Liver (tissue), 9 donors: ENCODE measurements around the gene TTLL13. TPM values are rescaled to one million over a fixed set of nuclear protein-coding genes. Genes with fewer than 3 reads are reported as not detected.

Source experiments
- DNase-seq: peaks from one replicate; pipeline ENCODE4 v3.0.0-alpha.2; 2017; ENCODE audit warnings: low spot score
- H3K27ac ChIP-seq, 2 donors: one replicate each; pipeline ENCODE4 v1.7.0; 2013; ENCODE audit warnings: inconsistent platforms in 2 of 2, low read length in 2 of 2, control low read depth in 1 of 2, low read depth in 1 of 2, mild to moderate bottlenecking in 1 of 2
- H3K27me3 ChIP-seq, 4 donors: one replicate each; pipeline versions ENCODE4 v1.6.1 to v1.7.0; 2013; ENCODE audit warnings: low read length in 3 of 4, inconsistent platforms in 1 of 4, mild to moderate bottlenecking in 1 of 4, moderate library complexity in 1 of 4; ENCODE audit not compliant: control insufficient read depth in 4 of 4, insufficient read depth in 4 of 4
- H3K36me3 ChIP-seq, 4 donors: one replicate each; pipeline versions ENCODE4 v1.6.1 to v1.7.0; 2013; ENCODE audit warnings: low read length in 3 of 4, mild to moderate bottlenecking in 3 of 4, low read depth in 1 of 4, moderate library complexity in 1 of 4; ENCODE audit not compliant: control insufficient read depth in 4 of 4, insufficient read depth in 3 of 4
- H3K4me1 ChIP-seq, 4 donors: one replicate each; pipeline versions ENCODE4 v1.6.1 to v1.7.0; 2013; ENCODE audit warnings: low read length in 3 of 4, mild to moderate bottlenecking in 3 of 4, moderate library complexity in 1 of 4; ENCODE audit not compliant: control insufficient read depth in 4 of 4, insufficient read depth in 4 of 4
- H3K4me3 ChIP-seq, 3 donors: one replicate each; pipeline versions ENCODE4 v1.6.1 to v1.7.0; 2013; ENCODE audit warnings: low read length in 3 of 3, control low read depth in 1 of 3, low read depth in 1 of 3, mild to moderate bottlenecking in 1 of 3
- H3K9ac ChIP-seq, 2 donors: one replicate each; pipeline ENCODE4 v1.7.0; 2013; ENCODE audit warnings: low read length in 2 of 2, mild to moderate bottlenecking in 2 of 2, moderate library complexity in 2 of 2, control low read depth in 1 of 2, low read depth in 1 of 2
- H3K9me3 ChIP-seq, 4 donors: one replicate each; pipeline versions ENCODE4 v1.6.1 to v1.7.0; 2013; ENCODE audit warnings: low read length in 3 of 4; ENCODE audit not compliant: control insufficient read depth in 4 of 4
- EGR1 ChIP-seq, 2 donors: IDR thresholded peaks; 2 replicates each; pipeline ENCODE4 v1.6.1; 2016 to 2018; ENCODE audit warnings: antibody characterized with exemption in 2 of 2, low read depth in 2 of 2
- FOXA1 ChIP-seq: IDR thresholded peaks from 2 replicates; pipeline ENCODE4 v1.6.1; 2016; ENCODE audit warnings: antibody characterized with exemption
- GABPA ChIP-seq, 2 donors: IDR thresholded peaks in 1 of 2; conservative IDR thresholded peaks in 1 of 2; 2 replicates each; pipeline ENCODE4 v1.6.1; 2016; ENCODE audit warnings: antibody characterized with exemption in 2 of 2, mild to moderate bottlenecking in 1 of 2, moderate library complexity in 1 of 2
- HNF4A ChIP-seq, 2 donors: conservative IDR thresholded peaks; 2 replicates each; pipeline ENCODE4 v1.6.1; 2016; ENCODE audit warnings: antibody characterized with exemption in 2 of 2, mild to moderate bottlenecking in 2 of 2
- HNF4G ChIP-seq: IDR thresholded peaks from 2 replicates; pipeline ENCODE4 v1.6.1; 2016; ENCODE audit warnings: antibody characterized with exemption
- JUND ChIP-seq, 2 donors: IDR thresholded peaks; 2 replicates each; pipeline ENCODE4 v1.6.1; 2016; ENCODE audit warnings: antibody characterized with exemption in 2 of 2
- NR2F2 ChIP-seq: IDR thresholded peaks from 2 replicates; pipeline ENCODE4 v1.6.1; 2016; ENCODE audit warnings: antibody characterized with exemption
- RXRA ChIP-seq, 2 donors: IDR thresholded peaks; 2 replicates each; pipeline ENCODE4 v1.6.1; 2017 to 2018; ENCODE audit warnings: antibody characterized with exemption in 2 of 2, mild to moderate bottlenecking in 1 of 2
- SP1 ChIP-seq: IDR thresholded peaks from 2 replicates; pipeline ENCODE4 v1.6.1; 2018; ENCODE audit warnings: antibody characterized with exemption, mild to moderate bottlenecking
- TAF1 ChIP-seq: conservative IDR thresholded peaks from 2 replicates; pipeline ENCODE4 v1.6.1; 2016; ENCODE audit warnings: antibody characterized with exemption, mild to moderate bottlenecking
- YY1 ChIP-seq: IDR thresholded peaks from 2 replicates; pipeline ENCODE4 v1.6.1; 2016; ENCODE audit warnings: antibody characterized with exemption, mild to moderate bottlenecking
- WGBS: extraction: QIAGEN DNeasy Blood & Tissue Kit; methylation state at CpG from one replicate; pipeline ENCODE4 v1.1.7; 2013; 5-methylcytosine and 5-hydroxymethylcytosine counted together
- polyA plus RNA-seq, 2 donors: library from polyadenylated mRNA; stranded (reverse) in 1 of 2; unstranded in 1 of 2; fragments of 200-250 nt in 1 of 2; fragments of >200 nt in 1 of 2; fragmentation: Nextera tagmentation in 1 of 2; extraction: Ambion mirVana in 1 of 2; gene quantifications; one replicate each; pipeline versions ENCODE4 v1.2.1 to v1.2.3, GENCODE V29; 2013 to 2015
- total RNA-seq, 2 donors: library from RNA; depleted of rRNA; stranded (reverse); fragments of >200 nt; gene quantifications; one replicate each; pipeline ENCODE4 v1.2.3, GENCODE V29; 2014
- TF ChIP-seq, protein P1 (sequence below): IDR thresholded peaks from 2 replicates; pipeline ENCODE4 v1.6.1; 2016; ENCODE audit warnings: antibody characterized with exemption, mild to moderate bottlenecking
- TF ChIP-seq, protein P2 (sequence below): IDR thresholded peaks from 2 replicates; pipeline ENCODE4 v1.6.1; 2016; ENCODE audit warnings: antibody characterized with exemption
- TF ChIP-seq, protein P3 (sequence below): IDR thresholded peaks from 2 replicates; pipeline ENCODE4 v1.6.1; 2016; ENCODE audit warnings: antibody characterized with exemption
- donor health status: healthy.
- donor health status: healthy.
- donor health status: healthy.
- donor health status: healthy.
- donor health status: healthy.

TTLL13 gene
- total and polyA plus RNA-seq, 4 donors, result 0.08 to 0.17 TPM; not detected in 2

DNA sequence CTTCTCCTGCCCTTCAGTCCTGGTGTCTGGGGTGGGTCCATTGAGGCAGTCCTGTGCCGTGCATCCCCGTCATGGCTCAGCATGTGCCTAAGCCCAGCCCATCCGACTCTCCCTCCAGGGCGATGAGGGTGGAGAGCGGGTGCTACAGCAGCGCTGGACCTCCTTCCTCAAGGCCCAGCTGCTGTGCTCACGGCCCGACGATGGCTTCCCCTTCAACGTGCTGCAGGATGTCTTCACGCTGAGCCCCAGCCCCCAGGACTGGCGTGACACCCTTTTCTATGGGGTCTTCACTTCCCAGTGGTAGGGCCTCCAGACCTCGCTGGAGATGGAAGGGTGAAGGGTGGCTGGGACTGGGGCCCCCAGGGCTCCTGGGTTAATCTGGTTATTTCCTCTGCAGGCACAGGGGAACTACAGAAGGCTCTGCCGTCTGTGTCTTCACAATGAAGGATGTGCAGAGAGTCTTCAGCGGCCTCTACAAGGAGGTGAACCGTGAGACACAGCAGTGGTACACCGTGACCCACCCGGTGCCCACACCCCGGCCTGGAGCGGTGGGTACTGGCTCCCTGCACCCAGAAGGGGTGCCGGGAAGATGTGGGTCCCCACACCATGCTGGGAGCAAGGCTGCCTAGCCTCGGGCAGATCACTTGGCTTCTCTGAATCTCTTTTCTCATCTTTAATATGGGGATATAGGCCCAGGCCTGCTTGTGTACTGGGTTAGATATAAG is 25.8 kb upstream of the TTLL13 start (continued):
- TF ChIP-seq, protein P1, sequence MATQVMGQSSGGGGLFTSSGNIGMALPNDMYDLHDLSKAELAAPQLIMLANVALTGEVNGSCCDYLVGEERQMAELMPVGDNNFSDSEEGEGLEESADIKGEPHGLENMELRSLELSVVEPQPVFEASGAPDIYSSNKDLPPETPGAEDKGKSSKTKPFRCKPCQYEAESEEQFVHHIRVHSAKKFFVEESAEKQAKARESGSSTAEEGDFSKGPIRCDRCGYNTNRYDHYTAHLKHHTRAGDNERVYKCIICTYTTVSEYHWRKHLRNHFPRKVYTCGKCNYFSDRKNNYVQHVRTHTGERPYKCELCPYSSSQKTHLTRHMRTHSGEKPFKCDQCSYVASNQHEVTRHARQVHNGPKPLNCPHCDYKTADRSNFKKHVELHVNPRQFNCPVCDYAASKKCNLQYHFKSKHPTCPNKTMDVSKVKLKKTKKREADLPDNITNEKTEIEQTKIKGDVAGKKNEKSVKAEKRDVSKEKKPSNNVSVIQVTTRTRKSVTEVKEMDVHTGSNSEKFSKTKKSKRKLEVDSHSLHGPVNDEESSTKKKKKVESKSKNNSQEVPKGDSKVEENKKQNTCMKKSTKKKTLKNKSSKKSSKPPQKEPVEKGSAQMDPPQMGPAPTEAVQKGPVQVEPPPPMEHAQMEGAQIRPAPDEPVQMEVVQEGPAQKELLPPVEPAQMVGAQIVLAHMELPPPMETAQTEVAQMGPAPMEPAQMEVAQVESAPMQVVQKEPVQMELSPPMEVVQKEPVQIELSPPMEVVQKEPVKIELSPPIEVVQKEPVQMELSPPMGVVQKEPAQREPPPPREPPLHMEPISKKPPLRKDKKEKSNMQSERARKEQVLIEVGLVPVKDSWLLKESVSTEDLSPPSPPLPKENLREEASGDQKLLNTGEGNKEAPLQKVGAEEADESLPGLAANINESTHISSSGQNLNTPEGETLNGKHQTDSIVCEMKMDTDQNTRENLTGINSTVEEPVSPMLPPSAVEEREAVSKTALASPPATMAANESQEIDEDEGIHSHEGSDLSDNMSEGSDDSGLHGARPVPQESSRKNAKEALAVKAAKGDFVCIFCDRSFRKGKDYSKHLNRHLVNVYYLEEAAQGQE, result no peak
- TF ChIP-seq RXRA (IDR thresholded peaks at IDR 0.05) (no peak), HNF4A (conservative IDR thresholded peaks at IDR 0.05) (no peak), TAF1 (no peak), JUND (IDR thresholded peaks at IDR 0.05) (no peak), SP1 (no peak)

DNA sequence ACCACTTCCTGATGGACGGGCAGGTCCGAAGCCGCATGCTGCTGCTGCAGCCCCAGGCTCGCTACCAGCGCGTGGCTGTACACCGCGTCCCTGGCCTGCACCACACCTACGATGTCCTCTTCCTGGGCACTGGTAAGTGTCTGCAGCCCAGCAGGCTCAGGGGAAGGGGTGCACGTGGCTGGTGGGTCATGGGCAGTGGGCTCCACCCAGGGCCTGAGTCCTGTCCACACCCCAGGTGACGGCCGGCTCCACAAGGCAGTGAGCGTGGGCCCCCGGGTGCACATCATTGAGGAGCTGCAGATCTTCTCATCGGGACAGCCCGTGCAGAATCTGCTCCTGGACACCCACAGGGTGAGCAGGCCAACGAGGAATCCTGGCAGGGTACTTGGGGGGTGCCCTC is 24.3 kb upstream of the TTLL13 start:
- H3K27me3 ChIP-seq, result no peaks in the 10 kb centered on the region
- no peak for TF ChIP-seq FOXA1
- TF ChIP-seq, protein P2, sequence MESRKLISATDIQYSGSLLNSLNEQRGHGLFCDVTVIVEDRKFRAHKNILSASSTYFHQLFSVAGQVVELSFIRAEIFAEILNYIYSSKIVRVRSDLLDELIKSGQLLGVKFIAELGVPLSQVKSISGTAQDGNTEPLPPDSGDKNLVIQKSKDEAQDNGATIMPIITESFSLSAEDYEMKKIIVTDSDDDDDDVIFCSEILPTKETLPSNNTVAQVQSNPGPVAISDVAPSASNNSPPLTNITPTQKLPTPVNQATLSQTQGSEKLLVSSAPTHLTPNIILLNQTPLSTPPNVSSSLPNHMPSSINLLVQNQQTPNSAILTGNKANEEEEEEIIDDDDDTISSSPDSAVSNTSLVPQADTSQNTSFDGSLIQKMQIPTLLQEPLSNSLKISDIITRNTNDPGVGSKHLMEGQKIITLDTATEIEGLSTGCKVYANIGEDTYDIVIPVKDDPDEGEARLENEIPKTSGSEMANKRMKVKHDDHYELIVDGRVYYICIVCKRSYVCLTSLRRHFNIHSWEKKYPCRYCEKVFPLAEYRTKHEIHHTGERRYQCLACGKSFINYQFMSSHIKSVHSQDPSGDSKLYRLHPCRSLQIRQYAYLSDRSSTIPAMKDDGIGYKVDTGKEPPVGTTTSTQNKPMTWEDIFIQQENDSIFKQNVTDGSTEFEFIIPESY, result no peak
- TF ChIP-seq YY1, result no peak
- no peak for TF ChIP-seq SP1
- no peak for TF ChIP-seq EGR1 (IDR thresholded peaks at IDR 0.05; ENCODE audit: low read depth in 2 of 2)
- no peak for TF ChIP-seq GABPA (IDR thresholded peaks at IDR 0.05 in 1 of 2, conservative IDR thresholded peaks at IDR 0.05 in 1 of 2)
- TF ChIP-seq HNF4G, result no peak
- no peak for TF ChIP-seq RXRA (IDR thresholded peaks at IDR 0.05)
- H3K9ac ChIP-seq, result no peak overlapping the region
- peaks cover 28 to 66% (median 50%) of the 10 kb centered on the region in 4 donors for H3K36me3 ChIP-seq
- 95% methylated on average over 17 of the region's 17 CpGs for WGBS
- H3K9me3 ChIP-seq, result no peaks in the 10 kb centered on the region
- no peak for DNase-seq
- no peak overlapping the region for H3K4me3 ChIP-seq
- peaks cover 1 to 22% (median 14%) of the 10 kb centered on the region in 4 donors for H3K4me1 ChIP-seq
- no peak overlapping the region for H3K27ac ChIP-seq

DNA sequence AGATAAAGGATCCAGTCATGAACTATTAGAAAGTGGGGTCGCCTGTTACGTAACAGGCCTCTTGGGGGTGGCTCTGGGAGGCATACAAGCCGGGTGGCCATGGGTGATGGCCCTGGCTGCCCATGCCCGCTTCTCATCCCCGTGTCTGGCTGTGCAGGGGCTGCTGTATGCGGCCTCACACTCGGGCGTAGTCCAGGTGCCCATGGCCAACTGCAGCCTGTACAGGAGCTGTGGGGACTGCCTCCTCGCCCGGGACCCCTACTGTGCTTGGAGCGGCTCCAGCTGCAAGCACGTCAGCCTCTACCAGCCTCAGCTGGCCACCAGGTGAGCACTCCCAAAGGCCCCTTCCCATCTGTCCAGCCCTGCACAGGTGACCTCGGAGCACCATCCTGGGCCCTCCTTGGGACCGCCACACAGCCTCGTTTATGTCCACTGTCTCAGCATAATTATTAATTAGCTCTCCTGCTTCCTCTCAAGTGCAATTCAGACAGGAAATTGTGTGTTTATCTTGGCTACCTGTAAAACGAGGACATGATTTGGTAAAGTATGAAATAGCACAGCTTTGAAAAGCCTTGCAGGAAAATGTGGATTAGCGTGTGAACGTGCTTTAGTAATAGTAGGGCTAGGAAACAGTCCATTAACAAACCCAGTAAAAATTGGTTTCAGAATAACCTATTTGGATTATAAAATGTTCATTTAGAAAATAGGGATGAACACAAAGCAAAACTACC is 23.7 kb upstream of the TTLL13 start:
- Histone ChIP-seq H3K36me3 (peaks cover 28 to 66% (median 50%) of the 10 kb centered on the region in 4 donors), H3K4me3 (no peak overlapping the region), H3K9ac (no peak overlapping the region), H3K9me3 (no peaks in the 10 kb centered on the region), H3K27me3 (no peaks in the 10 kb centered on the region), H3K4me1 (peaks cover 5 to 26% (median 19%) of the 10 kb centered on the region in 4 donors), H3K27ac (no peak overlapping the region)
- 87% methylated on average over 18 of the region's 18 CpGs for WGBS
- TF ChIP-seq NR2F2 (no peak), GABPA (IDR thresholded peaks at IDR 0.05 in 1 of 2, conservative IDR thresholded peaks at IDR 0.05 in 1 of 2) (no peak), YY1 (no peak), RXRA (IDR thresholded peaks at IDR 0.05) (no peak)
- TF ChIP-seq, protein P3, sequence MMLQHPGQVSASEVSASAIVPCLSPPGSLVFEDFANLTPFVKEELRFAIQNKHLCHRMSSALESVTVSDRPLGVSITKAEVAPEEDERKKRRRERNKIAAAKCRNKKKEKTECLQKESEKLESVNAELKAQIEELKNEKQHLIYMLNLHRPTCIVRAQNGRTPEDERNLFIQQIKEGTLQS, result no peak
- DNase-seq, result no peak
